Breast epithelium (tissue), 3 donors: Measurements from ENCODE around the gene RAD51D.

Source experiments
- POLR2A ChIP-seq: fragments of 450-650 bp; IDR thresholded peaks from one replicate; pipeline ENCODE4 v1.6.1; 2016; ENCODE audit warnings: antibody characterized with exemption, mild to moderate bottlenecking, moderate library complexity
- POLR2AphosphoS5 ChIP-seq, 3 donors: sonication (generic); formaldehyde crosslinking; IDR thresholded peaks; one replicate each; pipeline ENCODE4 v1.6.1; 2017; ENCODE audit warnings: antibody characterized with exemption in 3 of 3
- TF ChIP-seq, protein P1 (sequence below), 3 donors: fragments of 450-650 bp; IDR thresholded peaks; one replicate each; pipeline ENCODE4 v1.5.1; 2016 to 2017; ENCODE audit warnings: antibody characterized with exemption in 3 of 3, mild to moderate bottlenecking in 3 of 3, moderate library complexity in 3 of 3

DNA sequence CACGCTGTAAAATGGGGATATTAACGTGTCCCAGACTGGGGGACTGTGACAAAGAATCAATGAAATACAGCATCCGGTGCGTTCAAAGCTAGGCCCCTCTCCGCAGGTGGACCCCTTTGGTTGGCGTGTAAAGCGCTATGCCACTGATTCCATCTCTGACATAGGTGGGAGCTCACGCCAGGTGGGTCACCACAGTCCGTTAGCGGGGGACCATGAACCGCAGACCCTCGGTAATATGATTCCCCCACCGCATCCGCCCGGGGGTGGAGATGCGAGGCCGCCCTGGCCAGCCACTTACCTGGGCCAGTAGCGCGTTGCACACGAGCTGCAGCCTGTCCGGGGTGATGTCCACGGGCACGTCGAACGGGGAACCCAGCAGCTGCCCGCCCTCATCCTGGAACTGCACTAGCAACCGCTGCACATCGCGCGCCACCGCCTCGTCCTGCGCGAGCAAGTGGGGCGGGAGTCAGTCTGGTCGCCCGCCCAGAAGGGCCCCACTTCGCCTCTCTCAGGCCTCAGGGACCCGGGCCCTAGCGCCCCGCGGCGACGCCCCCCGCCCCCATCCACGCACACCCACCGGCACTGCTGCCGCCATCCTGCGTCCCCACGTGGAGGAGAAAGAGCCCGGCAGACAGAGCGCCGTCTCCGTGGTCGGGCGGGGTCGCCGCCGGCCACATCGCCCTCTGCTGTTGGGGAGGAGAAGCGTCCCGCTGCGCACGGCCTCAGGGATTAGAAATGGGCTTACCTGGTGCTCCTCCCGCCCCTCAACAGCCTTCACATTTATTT lies 22.2 kb upstream of the RAD51D start, which contains the start of gene NLE1:
- TF ChIP-seq, protein P1, sequence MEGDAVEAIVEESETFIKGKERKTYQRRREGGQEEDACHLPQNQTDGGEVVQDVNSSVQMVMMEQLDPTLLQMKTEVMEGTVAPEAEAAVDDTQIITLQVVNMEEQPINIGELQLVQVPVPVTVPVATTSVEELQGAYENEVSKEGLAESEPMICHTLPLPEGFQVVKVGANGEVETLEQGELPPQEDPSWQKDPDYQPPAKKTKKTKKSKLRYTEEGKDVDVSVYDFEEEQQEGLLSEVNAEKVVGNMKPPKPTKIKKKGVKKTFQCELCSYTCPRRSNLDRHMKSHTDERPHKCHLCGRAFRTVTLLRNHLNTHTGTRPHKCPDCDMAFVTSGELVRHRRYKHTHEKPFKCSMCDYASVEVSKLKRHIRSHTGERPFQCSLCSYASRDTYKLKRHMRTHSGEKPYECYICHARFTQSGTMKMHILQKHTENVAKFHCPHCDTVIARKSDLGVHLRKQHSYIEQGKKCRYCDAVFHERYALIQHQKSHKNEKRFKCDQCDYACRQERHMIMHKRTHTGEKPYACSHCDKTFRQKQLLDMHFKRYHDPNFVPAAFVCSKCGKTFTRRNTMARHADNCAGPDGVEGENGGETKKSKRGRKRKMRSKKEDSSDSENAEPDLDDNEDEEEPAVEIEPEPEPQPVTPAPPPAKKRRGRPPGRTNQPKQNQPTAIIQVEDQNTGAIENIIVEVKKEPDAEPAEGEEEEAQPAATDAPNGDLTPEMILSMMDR (IDR thresholded peaks at IDR 0.05), result peak; percentile 78 to 88 (median 85)
- TF ChIP-seq POLR2A (no peak), POLR2AphosphoS5 (IDR thresholded peaks at IDR 0.05) (peak in 2 of 3 donors; percentile 31 to 41)
